Amygdala (tissue), 56 donors: ENCODE data around the gene MIPEP.
"Not testable (repeated sequence)": the region's sequence is repeated elsewhere in the genome, so short reads cannot be mapped to it uniquely, and the experiment has no call there.

ENCODE experiments used
- DNase-seq, 56 donors: peaks; one replicate each; lab custom pipeline; 2025; lab: John Stamatoyannopoulos, UW

The MIPEP gene

DNA sequence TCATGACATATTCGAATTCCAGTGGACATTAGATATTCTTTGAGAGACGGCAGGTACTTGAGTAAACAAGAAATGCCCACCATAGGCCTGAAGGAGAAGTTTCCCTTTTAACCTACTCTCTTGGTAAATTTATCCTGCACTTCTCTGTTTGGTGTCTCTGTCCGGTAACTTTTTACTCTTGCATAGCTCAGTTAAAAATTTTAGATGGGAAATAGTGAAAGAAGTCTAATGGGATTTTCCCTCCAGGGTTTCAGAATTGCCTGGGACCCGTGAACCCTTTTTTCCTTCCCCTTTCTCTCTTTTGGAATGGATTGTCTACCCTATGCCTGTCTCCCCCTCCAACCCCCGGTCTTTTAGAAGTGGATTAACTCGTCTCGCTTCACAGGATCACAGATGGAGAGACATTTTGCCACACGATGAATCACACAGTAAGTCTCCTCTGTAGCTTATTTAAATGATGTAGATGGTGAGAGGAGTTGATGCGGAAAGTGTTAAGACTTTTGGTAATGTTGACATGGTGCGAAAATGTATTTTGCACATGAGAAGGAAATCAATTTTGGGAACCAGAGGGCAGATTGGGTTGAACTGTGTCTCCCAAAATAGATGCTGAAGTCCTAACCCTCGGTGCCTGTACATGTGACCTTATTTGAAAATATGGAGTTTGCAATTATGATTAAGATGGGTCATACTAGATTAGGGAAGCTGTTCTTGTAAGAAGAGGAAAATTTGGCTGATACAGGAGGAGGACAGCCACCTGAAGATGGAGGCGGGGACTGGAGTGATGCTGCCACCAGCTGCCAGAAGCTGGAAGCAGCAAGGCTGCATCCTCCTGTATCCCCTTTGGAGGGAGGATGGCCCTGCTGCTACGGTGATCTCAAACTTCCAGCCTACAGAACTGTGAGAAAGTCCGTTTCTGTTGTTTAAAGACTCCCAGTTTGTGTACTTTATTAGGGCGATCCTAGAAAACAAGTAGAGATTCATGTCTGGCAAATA, 711 bp upstream of the MIPEP start:
- DNase-seq: peak in 3 of 56 donors; percentile 39 to 45 (median 43)

DNA sequence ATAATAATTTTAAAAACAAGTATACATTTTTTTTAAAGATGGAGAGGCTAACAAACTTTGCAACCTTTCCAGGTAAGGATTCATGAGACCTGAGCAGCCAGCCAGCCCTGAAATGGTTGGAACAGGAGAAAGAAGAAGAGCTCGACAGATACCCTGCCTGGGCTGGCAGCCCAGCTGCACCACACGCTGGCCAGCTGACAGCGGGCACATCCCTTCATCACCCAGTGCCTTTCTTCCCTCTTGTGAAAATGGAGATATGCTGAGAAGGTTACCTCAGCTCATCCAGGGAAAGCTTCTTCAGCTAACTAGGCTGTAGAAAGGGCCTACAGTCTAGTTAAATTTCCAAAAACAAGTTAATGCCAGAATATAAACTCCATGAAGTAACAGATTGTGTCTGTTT, 4.8 kb downstream of the MIPEP start:
- DNase-seq: peak in 2 of 56 donors; percentile 22 to 25

DNA sequence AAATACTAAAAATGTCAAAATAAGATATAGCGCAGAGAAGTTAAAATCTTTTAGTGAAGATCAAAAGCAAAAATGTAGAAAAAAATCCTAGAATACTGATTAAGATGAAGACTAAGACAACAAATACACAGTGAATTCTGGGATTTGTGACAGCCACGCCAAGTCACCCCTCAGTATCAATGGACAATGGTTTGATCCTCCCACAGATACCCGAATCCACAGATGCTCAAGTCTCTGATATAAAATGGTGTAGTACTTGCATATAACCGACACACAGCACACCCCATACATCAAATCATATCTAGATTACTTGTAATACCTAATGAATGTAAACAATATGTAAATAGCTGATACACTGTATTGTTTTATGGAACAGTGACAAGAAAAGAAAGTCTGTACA, 5.9 kb downstream of the MIPEP start:
- peak in 3 of 56 donors; percentile 9 to 11 (median 10) for DNase-seq

DNA sequence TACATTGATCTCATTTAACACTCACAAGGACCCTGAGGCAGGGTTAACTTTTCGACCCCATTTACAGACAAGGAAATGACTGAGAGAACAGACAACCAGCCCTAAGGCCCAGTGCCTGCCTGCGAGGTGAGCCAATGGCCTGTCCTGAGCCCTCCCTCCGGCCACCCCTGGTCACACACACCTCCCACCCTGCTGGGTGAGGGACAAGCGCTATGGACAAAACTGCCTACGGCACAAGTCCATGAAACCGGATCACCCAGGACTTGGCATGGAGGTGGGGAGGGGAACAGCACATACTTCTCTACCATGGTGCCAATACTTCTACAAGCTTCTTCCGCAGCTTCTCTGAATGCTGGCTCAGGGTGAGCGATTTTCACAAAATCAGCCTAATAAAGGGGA, 7.8 kb downstream of the MIPEP start:
- DNase-seq: not testable (repeated sequence)

DNA sequence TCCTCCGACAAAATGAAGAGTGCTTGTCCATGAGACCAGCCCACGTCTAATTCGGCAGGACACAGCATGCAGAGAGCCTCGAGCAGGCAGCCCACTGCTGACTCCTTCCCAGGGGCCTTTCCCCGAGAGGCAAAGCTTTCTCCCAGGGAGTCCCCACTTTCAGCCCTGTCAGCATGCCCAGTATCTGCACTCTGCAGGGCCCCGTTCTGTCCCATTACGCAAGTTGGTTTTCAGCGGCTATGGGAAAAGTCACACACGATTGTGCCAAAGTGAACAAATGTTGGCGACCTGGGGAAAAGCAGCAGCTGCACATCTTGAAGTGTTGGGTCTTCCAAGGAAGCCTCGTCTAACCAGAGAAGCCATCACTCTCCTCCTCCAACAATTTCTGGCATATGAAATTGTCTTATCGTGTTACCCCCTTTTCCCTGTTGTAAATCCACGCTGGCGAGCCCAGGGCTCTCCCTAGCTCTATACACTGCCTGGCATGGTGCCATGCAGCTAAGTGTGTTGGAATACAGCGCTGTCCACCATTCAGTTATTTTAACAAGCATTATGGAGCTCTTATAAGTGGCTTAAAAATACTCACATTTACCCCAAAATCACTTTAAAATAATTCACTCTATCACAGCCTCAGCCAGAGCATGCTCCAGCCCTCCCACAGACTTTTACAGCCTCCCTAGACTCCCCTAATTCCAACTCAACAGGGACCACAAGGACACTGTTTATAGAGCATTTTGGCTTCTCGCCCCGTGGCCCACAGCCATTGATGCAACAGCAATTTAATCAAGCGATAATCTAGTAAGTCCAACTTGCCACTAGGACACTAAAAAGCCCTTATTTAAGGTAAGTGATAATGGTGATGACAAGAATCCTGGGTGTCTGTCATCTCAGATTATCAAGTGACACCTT, 8.5 kb downstream of the MIPEP start:
- peak in 1 of 56 donors; percentile 26 for DNase-seq

DNA sequence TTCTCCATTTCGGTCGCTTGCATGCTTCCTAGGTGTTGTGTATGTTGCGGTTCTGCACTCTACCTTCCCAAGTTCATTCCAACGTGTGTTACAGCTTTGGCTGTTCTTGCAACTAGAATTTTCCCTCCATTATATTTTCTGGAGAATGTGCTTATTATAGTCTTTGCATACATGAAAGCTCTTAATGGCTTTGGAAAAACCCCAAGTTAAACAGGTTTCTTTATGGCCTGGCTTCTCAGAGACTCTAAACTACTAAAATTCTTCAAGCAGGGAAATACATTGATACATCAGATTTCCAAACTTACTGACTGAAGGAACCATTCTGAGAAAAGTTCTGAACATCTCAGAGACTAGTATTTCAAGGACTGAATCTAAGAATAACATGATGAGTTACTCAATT, 11.9 kb downstream of the MIPEP start:
- no peak for DNase-seq

DNA sequence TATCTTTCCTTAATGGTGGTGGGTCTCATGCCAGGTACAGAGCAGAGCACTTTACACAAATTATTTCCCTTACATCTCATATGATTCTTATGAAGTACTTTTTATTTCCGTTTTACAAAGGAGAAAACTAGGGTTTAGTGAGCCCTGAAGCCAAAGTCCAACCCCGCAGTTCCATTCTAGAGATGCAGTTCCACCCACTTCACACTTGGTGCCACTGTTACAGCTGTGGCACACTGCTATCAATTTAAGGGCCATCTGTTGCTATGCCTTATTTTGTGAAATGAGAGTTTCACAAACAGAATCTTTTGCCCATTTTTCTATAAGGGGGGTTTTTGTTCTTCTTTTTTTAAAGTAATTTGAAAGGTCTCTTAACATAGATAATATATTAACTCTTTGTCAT, 12.9 kb downstream of the MIPEP start:
- peak in 8 of 56 donors; percentile 9 to 28 (median 17) for DNase-seq

DNA sequence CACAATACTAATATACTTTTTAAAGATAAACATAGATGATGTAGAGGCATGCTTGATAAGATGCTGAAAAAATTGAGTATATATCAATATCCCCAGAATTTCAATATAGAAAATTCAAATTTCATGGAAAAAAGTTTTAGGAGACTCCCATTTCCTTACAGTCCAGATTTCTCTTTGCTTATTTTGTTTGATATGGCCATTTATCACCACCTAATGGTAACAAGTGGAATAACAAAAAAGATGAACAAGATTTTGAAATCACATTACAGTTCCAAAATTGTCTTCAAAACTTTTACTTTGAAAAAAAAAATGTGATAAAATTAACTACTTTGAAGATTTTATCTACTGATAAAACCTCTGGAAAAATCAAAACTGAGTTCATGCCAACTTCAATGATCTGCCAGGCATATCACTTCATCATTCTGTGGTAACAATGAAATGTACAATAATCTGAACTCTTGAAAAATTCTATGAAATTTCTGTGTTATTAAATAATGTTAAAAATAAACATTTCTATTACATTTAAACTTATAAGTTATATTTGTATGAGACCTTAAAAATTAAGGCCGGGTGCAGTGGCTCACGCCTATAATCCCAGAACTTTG, 17.5 kb downstream of the MIPEP start:
- peak in 1 of 56 donors; percentile 29 for DNase-seq

DNA sequence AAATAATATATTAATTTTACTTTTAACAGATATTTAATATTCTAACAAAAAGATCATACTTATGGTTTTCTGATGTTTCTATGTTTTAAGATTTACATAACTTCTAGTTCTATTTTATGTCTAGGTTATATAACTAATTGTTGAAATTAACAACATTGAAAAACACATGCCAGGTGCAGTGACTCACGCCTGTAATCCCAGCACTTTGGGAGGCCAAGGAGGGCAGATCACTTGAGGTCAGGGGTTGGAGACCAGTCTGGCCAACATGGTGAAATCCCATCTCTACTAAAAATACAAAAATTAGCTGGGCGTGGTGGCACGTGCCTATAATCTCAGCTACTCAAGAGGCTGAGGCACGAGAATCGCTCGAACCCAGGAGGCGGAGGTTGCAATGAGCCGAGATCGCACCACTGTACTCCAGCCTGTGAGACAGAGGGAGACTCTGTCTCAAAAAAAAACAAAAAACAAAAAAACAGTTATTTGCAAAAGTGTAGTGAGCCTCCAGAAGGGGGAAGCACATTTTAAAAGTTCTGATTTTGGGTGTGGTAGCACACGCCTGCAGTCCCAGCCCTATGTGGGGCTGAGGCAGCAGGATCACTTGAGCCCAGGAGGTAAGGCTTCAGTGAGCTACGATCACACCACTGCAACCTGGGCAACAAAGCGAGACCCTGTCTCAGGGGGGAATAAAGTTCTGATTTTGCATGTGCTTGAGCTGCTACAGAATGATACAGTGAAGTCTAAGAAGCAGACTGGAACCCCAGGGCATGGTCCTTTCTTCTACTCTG, 18.7 kb downstream of the MIPEP start:
- DNase-seq: no peak

DNA sequence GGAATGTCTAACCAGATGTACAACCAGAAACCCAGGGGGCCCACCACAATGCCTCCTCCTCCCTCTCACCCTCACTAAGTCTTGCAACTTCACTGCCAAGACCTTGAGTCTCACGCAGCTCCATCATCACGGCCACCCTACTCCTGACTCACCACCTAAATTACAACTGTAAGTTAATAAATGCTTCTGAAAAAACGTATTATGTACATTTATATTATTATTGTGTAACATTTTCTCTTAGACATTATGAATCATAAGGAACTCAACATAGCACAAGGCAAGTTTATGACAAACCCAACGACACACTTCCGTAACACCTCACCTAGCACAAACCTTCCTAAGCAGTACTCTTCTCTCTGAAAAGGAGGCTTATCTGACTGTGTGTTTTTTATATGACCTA, 20.7 kb downstream of the MIPEP start:
- DNase-seq: no peak

DNA sequence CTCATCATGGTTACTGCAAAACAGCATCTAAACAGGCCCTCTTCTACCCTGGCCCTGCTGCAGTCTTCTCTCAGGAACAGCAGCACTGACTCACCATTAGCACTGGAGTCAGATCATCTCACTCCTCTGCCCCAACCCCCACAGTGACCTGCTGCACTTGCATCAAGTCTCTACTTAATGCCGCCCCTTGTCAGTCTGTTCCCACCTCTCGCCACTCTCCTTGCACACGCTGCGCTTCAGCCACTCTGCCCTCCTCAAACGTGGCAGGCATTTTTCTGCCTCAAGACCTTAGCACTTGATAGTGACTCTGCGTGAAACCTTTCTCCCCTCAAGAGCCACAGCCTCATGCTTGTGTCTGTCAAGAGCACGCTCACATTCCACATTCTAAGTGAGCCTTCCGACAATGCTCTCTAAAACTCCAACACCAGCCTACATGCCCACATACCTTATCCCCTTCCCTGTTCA, 22.1 kb downstream of the MIPEP start:
- DNase-seq: no peak

DNA sequence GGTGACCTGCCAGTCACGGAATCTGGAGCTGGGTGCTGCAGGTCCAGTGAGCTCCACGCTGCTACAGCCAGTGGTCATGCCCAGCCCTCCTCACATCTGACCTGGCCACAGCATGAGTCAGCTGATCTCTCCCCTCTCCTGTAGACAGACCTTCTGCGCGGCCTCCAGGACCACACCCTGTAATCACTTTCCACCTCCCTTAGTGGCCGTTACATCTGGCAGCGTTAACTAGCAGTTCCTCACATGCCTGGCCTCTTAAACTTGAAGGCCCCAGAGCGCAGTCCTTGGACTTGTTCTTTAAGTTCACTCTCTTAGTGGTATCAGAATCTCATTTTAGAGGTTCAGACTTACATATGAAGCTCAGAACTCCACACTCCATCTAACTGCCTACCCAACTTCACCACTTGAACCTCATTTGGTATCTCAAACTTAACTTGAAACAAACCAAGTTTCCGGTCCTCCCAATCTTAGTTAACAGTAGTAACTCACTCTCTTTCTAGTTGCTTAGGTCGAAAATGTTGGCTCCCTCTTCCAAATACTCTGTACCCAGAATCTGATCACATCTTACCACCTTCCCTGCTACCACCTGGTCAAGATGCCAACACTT, 22.7 kb downstream of the MIPEP start:
- DNase-seq: no peak

DNA sequence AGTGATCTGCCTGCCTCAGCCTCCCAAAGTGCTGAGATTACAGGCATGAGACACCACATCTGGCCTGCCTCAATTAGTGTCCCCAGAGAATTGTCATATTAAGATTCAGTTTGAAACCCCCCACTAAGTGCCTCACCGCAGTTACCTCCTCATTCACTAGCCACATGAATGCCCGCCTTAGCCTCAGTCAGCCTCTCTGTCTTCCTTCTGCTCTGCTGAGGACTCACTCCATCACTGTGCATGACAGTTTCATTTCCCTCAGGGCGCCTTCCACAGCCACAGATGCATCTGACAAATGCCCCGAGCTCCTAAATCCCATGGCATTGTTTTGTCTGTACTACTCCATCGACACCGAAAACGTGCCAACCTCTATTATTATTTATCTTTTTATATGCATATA, 23.3 kb downstream of the MIPEP start:
- DNase-seq: no peak

DNA sequence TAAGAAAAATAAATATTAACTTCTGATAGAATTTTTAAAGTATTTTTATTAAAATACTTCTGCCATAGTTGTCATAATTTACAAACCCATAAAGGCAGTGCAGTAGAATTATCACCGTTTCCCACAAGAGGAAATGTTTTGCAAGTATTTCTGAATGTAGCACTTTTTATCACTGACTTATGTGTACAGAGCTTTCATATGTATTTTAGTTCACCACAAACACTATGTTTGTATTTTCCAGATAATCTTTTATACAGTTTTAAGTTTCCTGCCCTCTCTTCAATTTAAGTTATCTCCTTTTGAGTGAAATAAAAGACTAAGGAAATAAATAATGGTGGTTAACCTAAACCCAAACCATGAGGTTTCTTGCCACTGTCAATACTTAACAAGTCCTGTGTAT, 24.2 kb downstream of the MIPEP start:
- DNase-seq: no peak

DNA sequence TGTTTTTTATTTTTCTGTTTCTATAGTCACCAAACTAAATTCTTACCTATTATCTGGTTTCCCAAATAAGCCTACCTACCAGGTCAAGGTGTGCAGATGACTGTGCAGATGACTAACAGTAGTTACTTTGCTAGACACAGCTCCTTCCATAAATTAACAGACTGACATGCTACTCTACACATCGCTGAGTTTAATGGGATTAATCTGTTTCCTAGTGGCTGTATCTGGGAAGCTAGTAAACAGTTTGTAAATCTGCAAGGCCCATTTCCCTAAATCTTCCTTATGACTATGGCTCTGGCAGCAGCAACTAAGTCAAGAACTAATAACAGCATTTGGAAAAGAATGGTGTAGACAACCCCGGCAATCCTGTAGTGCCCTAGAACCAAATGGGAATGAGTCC, 27.9 kb downstream of the MIPEP start:
- no peak for DNase-seq

DNA sequence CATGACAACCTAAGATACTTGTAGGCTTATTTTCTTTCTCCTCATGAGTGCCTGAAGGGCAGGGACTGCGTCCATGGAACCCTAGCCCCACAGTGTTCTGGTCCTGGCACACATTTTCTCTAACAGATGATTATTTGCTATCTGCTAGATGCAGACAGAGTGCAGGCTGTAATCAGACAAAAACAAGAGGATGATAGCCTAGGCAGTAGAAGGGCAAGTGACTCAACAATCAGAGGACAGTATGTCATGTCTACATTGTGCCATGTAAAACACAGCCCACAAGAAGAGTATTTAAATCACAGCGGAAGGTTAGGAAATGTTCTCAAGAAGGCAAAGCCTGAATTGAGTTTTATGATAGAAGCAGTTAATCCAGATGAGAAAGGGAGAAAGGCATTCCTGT, 29.3 kb downstream of the MIPEP start:
- no peak for DNase-seq

DNA sequence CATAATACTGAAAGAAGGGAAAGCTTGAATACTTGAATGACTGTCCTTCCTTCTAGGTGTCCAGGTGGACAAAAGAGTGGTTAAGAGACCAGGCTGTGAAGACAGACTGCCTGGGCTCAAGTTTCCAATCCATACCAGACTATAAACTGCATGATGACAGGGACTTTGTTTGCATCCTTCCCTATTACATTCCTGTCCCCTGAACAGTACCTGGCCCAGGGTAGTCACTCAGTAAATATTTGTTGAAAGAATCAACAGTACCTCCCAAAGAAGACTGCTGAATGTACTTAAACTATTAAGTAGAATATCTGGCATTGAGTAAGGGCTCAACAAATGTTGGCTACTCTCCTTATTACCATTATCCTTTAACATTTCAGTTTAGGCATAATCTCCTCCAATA, 29.7 kb downstream of the MIPEP start:
- no peak for DNase-seq

DNA sequence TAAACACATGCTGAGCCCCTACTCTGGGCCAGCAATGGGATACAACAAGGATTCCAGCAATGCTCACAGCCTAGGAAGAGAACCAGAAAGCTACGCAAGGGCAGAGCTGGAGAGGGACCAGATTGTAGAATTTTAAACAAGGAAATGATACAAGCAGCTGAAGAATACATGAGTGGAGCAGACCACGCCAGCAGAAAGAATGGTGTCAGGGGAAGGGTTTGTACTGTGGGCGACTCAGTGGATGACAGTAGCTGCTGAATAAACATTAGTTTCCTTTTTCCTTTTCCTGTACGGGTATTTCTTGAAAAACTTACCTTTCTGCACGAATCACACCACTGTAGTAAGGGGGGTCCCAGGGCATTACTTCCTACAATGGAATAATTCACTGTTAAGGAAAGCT, 30.7 kb downstream of the MIPEP start:
- DNase-seq: no peak

DNA sequence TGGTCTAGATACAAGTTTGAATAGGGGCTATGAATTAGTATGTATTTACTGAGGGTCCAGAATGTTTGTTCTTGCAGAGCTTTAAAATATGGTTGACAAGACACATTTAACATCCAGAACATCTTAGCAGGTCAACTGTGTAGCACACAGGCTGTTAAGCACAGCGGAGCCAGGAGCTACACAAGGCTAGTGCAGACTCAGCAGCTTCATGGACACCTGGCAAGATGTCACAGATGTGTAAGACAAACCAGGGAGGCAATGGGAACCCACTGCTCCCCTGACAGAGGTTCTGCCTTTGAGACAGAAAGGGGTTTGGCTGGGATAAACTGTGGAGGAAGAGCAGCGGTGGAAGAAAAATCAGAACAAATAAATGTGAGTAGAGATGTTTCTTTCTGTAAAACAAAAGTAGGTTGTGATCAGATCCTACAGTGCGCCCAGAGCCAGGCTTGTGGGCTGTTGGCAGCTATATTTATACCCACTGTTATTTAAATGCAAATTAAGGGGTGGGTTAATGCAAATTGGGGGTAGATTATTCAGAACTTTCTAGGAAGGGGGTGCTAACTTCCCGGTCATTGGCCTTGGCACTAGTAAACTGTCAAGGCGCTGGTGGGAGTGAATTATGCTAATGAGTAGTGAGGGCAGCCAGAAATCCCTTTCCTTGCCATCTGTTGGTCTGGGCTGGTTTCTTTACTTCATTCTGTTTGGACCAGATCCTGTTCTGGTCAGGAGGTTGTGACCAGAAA, 33.0 kb downstream of the MIPEP start:
- DNase-seq: peak in 12 of 56 donors; percentile 4 to 38 (median 14)
